ENCODE measurements around the gene ZMIZ1. TPM values are rescaled to one million over a fixed set of nuclear protein-coding genes. Genes with fewer than 3 reads are reported as not detected.

The ZMIZ1 gene
- total RNA-seq, 1 experiment from 2014 or later, result 28.4 TPM

DNA sequence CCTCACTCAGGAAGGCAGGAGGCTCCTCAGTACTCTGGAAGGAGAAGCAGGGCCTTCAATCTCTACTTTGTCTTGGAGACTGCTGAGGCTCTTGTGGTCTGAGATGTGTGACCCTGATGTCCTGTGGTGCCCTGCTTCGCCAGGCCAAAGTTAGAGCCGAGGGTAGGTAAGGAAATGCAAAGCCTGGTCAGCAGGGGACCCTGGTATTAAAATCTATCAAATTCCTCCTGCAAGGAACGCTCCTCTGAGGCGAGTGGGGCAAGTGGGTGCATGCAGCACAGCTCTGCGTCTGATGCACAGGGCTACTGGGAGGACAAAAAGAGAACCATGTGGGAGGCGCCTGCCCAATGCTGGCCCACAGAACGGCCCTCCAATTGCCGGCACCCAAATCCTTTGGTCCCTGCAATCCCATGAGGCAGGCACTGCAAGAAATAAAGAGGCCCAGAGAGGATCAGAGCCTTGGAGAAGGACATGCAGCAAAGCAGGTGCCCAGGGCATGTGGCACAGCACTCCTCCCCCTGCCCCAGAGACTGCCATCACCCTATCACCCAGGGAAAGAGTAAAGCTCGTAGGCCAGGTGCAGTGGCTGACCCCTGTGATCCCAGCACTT, 23.1 kb upstream of the ZMIZ1 start:
- H3K4me1 ChIP-seq (ENCODE audit: control insufficient read depth in 1 of 2, insufficient read depth in 2 of 2, low read length in 2 of 2), result peaks cover 6 to 18% of the 10 kb centered on the region in 2 experiments
- no peaks in the 10 kb centered on the region for H3K9me3 ChIP-seq (ENCODE audit: control insufficient read depth in 1 of 2, insufficient read depth in 1 of 2, low read depth in 1 of 2, low read length in 2 of 2)
- peaks cover 24% of the 10 kb centered on the region for H3K27me3 ChIP-seq (ENCODE audit: insufficient read depth, low read length)
- BruUV-seq (replicated peaks), result no TSS peak
- POLR2A ChIA-PET, result no interaction called here
- no peaks in the 10 kb centered on the region for H3K36me3 ChIP-seq (ENCODE audit: control insufficient read depth in 1 of 2, insufficient read depth in 2 of 2, low read length in 2 of 2)
- H4K20me1 ChIP-seq (ENCODE audit: insufficient read depth), result no peaks in the 10 kb centered on the region
- H3K79me2 ChIP-seq (ENCODE audit: insufficient read depth, low read length), result no peaks in the 10 kb centered on the region
- DNase-seq (ENCODE audit: low read depth, low spot score) (no peak), ATAC-seq (no peak)
- no peak overlapping the region for H3K4me2 ChIP-seq (ENCODE audit: low read length)
- RAD21 ChIA-PET (ENCODE audit: low non-redundant PET in 1 of 2, low total read pairs in 2 of 2, uncharacterized antibody in 2 of 2, unreplicated experiment in 2 of 2), result no interaction called here
- H3K9ac ChIP-seq (ENCODE audit: low read length), result no peak overlapping the region
- intact Hi-C loops (cut with micrococcal nuclease), result no loop called here
- CTCF ChIA-PET, result no interaction called here
- H3K27ac ChIP-seq (ENCODE audit: low read depth, low read length), result no peak overlapping the region
- no peak overlapping the region for H3K4me3 ChIP-seq (replicated peaks in 1 of 2; ENCODE audit: low read depth in 1 of 2, low read length in 2 of 2)
- no peak for TF ChIP-seq FOSL1 (IDR thresholded peaks at IDR 0.05; ENCODE audit: low read depth)
- TF ChIP-seq POLR2A (IDR thresholded peaks at IDR 0.05; ENCODE audit: borderline replicate concordance, extremely low read depth, insufficient read depth, insufficient read length), result no peak
- TF ChIP-seq ZNF274 (IDR thresholded peaks at IDR 0.05; ENCODE audit: low read depth, low read length), result no peak
- TF ChIP-seq, protein P1, sequence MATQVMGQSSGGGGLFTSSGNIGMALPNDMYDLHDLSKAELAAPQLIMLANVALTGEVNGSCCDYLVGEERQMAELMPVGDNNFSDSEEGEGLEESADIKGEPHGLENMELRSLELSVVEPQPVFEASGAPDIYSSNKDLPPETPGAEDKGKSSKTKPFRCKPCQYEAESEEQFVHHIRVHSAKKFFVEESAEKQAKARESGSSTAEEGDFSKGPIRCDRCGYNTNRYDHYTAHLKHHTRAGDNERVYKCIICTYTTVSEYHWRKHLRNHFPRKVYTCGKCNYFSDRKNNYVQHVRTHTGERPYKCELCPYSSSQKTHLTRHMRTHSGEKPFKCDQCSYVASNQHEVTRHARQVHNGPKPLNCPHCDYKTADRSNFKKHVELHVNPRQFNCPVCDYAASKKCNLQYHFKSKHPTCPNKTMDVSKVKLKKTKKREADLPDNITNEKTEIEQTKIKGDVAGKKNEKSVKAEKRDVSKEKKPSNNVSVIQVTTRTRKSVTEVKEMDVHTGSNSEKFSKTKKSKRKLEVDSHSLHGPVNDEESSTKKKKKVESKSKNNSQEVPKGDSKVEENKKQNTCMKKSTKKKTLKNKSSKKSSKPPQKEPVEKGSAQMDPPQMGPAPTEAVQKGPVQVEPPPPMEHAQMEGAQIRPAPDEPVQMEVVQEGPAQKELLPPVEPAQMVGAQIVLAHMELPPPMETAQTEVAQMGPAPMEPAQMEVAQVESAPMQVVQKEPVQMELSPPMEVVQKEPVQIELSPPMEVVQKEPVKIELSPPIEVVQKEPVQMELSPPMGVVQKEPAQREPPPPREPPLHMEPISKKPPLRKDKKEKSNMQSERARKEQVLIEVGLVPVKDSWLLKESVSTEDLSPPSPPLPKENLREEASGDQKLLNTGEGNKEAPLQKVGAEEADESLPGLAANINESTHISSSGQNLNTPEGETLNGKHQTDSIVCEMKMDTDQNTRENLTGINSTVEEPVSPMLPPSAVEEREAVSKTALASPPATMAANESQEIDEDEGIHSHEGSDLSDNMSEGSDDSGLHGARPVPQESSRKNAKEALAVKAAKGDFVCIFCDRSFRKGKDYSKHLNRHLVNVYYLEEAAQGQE (IDR thresholded peaks at IDR 0.05; ENCODE audit: low read depth), result no peak
- no peak for TF ChIP-seq CEBPB (IDR thresholded peaks at IDR 0.05; ENCODE audit: low read depth)
- TF ChIP-seq, protein P2, sequence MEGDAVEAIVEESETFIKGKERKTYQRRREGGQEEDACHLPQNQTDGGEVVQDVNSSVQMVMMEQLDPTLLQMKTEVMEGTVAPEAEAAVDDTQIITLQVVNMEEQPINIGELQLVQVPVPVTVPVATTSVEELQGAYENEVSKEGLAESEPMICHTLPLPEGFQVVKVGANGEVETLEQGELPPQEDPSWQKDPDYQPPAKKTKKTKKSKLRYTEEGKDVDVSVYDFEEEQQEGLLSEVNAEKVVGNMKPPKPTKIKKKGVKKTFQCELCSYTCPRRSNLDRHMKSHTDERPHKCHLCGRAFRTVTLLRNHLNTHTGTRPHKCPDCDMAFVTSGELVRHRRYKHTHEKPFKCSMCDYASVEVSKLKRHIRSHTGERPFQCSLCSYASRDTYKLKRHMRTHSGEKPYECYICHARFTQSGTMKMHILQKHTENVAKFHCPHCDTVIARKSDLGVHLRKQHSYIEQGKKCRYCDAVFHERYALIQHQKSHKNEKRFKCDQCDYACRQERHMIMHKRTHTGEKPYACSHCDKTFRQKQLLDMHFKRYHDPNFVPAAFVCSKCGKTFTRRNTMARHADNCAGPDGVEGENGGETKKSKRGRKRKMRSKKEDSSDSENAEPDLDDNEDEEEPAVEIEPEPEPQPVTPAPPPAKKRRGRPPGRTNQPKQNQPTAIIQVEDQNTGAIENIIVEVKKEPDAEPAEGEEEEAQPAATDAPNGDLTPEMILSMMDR (IDR thresholded peaks at IDR 0.05 in 2 of 3, conservative IDR thresholded peaks at IDR 0.05 in 1 of 3; ENCODE audit: borderline replicate concordance in 1 of 3, insufficient read depth in 1 of 3, low read depth in 2 of 3, low read length in 2 of 3), result no peak
- TF ChIP-seq CBX3 (IDR thresholded peaks at IDR 0.05; ENCODE audit: low read depth), result no peak
- TF ChIP-seq EGR1 (IDR thresholded peaks at IDR 0.05; ENCODE audit: low read depth), result no peak
- TF ChIP-seq RAD21 (IDR thresholded peaks at IDR 0.05; ENCODE audit: low read depth), result no peak
- TF ChIP-seq SIN3A (IDR thresholded peaks at IDR 0.05; ENCODE audit: low read depth), result no peak
- no peak for TF ChIP-seq ELF1 (IDR thresholded peaks at IDR 0.05; ENCODE audit: borderline replicate concordance, low read depth)
- TF ChIP-seq, protein P3, sequence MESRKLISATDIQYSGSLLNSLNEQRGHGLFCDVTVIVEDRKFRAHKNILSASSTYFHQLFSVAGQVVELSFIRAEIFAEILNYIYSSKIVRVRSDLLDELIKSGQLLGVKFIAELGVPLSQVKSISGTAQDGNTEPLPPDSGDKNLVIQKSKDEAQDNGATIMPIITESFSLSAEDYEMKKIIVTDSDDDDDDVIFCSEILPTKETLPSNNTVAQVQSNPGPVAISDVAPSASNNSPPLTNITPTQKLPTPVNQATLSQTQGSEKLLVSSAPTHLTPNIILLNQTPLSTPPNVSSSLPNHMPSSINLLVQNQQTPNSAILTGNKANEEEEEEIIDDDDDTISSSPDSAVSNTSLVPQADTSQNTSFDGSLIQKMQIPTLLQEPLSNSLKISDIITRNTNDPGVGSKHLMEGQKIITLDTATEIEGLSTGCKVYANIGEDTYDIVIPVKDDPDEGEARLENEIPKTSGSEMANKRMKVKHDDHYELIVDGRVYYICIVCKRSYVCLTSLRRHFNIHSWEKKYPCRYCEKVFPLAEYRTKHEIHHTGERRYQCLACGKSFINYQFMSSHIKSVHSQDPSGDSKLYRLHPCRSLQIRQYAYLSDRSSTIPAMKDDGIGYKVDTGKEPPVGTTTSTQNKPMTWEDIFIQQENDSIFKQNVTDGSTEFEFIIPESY (IDR thresholded peaks at IDR 0.05; ENCODE audit: extremely low read depth, insufficient replicate concordance, low read length), result no peak
- TF ChIP-seq, protein P4, sequence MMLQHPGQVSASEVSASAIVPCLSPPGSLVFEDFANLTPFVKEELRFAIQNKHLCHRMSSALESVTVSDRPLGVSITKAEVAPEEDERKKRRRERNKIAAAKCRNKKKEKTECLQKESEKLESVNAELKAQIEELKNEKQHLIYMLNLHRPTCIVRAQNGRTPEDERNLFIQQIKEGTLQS (IDR thresholded peaks at IDR 0.05), result no peak
- no peak for TF ChIP-seq POLR2AphosphoS5 (IDR thresholded peaks at IDR 0.05; ENCODE audit: low read depth, low read length)
- TF ChIP-seq TCF7L2 (IDR thresholded peaks at IDR 0.05; ENCODE audit: borderline replicate concordance, extremely low read depth, insufficient read depth, insufficient read length), result no peak
- no peak for TF ChIP-seq JUND (IDR thresholded peaks at IDR 0.05)
- no peak for TF ChIP-seq EZH2 (IDR thresholded peaks at IDR 0.05)
- TF ChIP-seq, protein P5, sequence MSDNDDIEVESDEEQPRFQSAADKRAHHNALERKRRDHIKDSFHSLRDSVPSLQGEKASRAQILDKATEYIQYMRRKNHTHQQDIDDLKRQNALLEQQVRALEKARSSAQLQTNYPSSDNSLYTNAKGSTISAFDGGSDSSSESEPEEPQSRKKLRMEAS (IDR thresholded peaks at IDR 0.05), result no peak
- no peak for TF ChIP-seq EZH2phosphoT487 (IDR thresholded peaks at IDR 0.05; ENCODE audit: borderline replicate concordance)
- no peaks in the 10 kb centered on the region for H3K9me2 ChIP-seq (ENCODE audit: insufficient read depth)
- no peak overlapping the region for H2AFZ ChIP-seq (ENCODE audit: low read depth, low read length, poor library complexity, severe bottlenecking)
